WTC11 (cell line): Measurements from ENCODE around the gene SNX9. TPM values are rescaled to one million over a fixed set of nuclear protein-coding genes. Genes with fewer than 3 reads are reported as not detected.

Experiments
- ATAC-seq: fragments of 200-7000 bp; cut with Tn5 transposase; 2 replicates; pipeline ENCODE4 v1.10.0; 2021; ENCODE audit warnings: mild to moderate bottlenecking, moderate library complexity
- CTCF ChIA-PET: fragments of 300-600 bp; sonication (Branson Sonifier 250); formaldehyde crosslinking; loops from one replicate; lab custom pipeline; 2021; ENCODE audit warnings: antibody characterized with exemption; lab: Charles Lee
- POLR2A ChIA-PET: fragments of 350-600 bp; sonication (Branson Sonifier 250); formaldehyde crosslinking; loops from one replicate; lab custom pipeline; 2021; ENCODE audit warnings: antibody characterized with exemption; lab: Charles Lee
- DNase-seq: peaks from one replicate; pipeline ENCODE4 v3.0.0; 2021; ENCODE audit warnings: low spot score
- H3K27ac Mint-ChIP-seq: 2 replicates; pipeline ENCODE4 v1.8.0; 2021; ENCODE audit warnings: mixed read lengths
- H3K27me3 Mint-ChIP-seq: 2 replicates; pipeline ENCODE4 v1.8.0; 2021; ENCODE audit warnings: low read depth, mild to moderate bottlenecking, moderate library complexity, mixed read lengths
- H3K36me3 Mint-ChIP-seq: 2 replicates; pipeline ENCODE4 v1.8.0; 2021; ENCODE audit warnings: mixed read lengths
- H3K4me1 Mint-ChIP-seq: 2 replicates; pipeline ENCODE4 v1.8.0; 2022; ENCODE audit warnings: mixed read lengths
- H3K4me3 Mint-ChIP-seq: 2 replicates; pipeline ENCODE4 v1.8.0; 2021; ENCODE audit warnings: mild to moderate bottlenecking, moderate library complexity, mixed read lengths
- H3K9me3 Mint-ChIP-seq: 2 replicates; pipeline ENCODE4 v1.8.0; 2021; ENCODE audit warnings: mixed read lengths
- EMX1 ChIP-seq: fragments of 250-450 bp; sonication (Bioruptor Pico); IDR thresholded peaks from 2 replicates; pipeline ENCODE4 v1.8.0; 2021; ENCODE audit warnings: mild to moderate bottlenecking
- JAZF1 ChIP-seq: fragments of 250-450 bp; sonication (Bioruptor Pico); IDR thresholded peaks from 2 replicates; pipeline ENCODE4 v1.9.0; 2021; ENCODE audit warnings: moderate library complexity, mild to moderate bottlenecking, inconsistent platforms
- NFYB ChIP-seq: sonication (generic); formaldehyde crosslinking; conservative IDR thresholded peaks from 2 replicates; pipeline ENCODE4 v1.8.0; 2022; ENCODE audit warnings: low read depth, missing genetic modification reagents
- RELA ChIP-seq: sonication (generic); formaldehyde crosslinking; IDR thresholded peaks from 2 replicates; pipeline ENCODE4 v1.8.1; 2022; ENCODE audit warnings: missing genetic modification reagents, mild to moderate bottlenecking, borderline replicate concordance
- RORB ChIP-seq: fragments of 250-450 bp; sonication (Bioruptor Pico); IDR thresholded peaks from 2 replicates; pipeline ENCODE4 v1.9.0; 2021; ENCODE audit warnings: mild to moderate bottlenecking
- SMAD3 ChIP-seq: sonication (generic); formaldehyde crosslinking; IDR thresholded peaks from 2 replicates; pipeline ENCODE4 v1.8.0; 2022; ENCODE audit warnings: missing genetic modification reagents, mild to moderate bottlenecking, borderline replicate concordance
- TCF7 ChIP-seq: sonication (generic); formaldehyde crosslinking; IDR thresholded peaks from 2 replicates; pipeline ENCODE4 v1.8.0; 2022; ENCODE audit warnings: mild to moderate bottlenecking, low read depth, missing genetic modification reagents, moderate library complexity
- TEAD1 ChIP-seq: sonication (generic); formaldehyde crosslinking; IDR thresholded peaks from 2 replicates; pipeline ENCODE4 v1.8.0; 2022; ENCODE audit warnings: mild to moderate bottlenecking, missing genetic modification reagents
- ZBTB21 ChIP-seq: sonication (generic); formaldehyde crosslinking; IDR thresholded peaks from 2 replicates; pipeline ENCODE4 v1.8.1; 2023; ENCODE audit warnings: mild to moderate bottlenecking, missing genetic modification reagents, borderline replicate concordance
- total RNA-seq: library from RNA; stranded (reverse); gene quantifications from 3 replicates; pipeline ENCODE4 v1.2.3, GENCODE V29; 2021
- TF ChIP-seq, protein P1 (sequence below): sonication (generic); formaldehyde crosslinking; IDR thresholded peaks from 2 replicates; pipeline ENCODE4 v1.8.0; 2023; ENCODE audit warnings: mild to moderate bottlenecking, missing genetic modification reagents
- TF ChIP-seq, protein P2 (sequence below): sonication (generic); formaldehyde crosslinking; IDR thresholded peaks from 2 replicates; pipeline ENCODE4 v1.8.1; 2022; ENCODE audit warnings: mild to moderate bottlenecking, moderate library complexity, missing genetic modification reagents
- TF ChIP-seq, protein P3 (sequence below): sonication (generic); formaldehyde crosslinking; IDR thresholded peaks from 2 replicates; pipeline ENCODE4 v1.8.1; 2022; ENCODE audit warnings: mild to moderate bottlenecking, missing genetic modification reagents, moderate library complexity, borderline replicate concordance
- TF ChIP-seq, protein P4 (sequence below): sonication (generic); formaldehyde crosslinking; IDR thresholded peaks from 2 replicates; pipeline ENCODE4 v1.8.1; 2023; ENCODE audit warnings: mild to moderate bottlenecking, moderate library complexity, missing genetic modification reagents
- TF ChIP-seq, protein P5 (sequence below): fragments of 250-450 bp; sonication (Bioruptor Pico); IDR thresholded peaks from 2 replicates; pipeline ENCODE4 v1.9.0; 2021; ENCODE audit warnings: moderate library complexity, mild to moderate bottlenecking, inconsistent platforms, borderline replicate concordance
- TF ChIP-seq, protein P6 (sequence below): sonication (generic); formaldehyde crosslinking; IDR thresholded peaks from 2 replicates; pipeline ENCODE4 v1.8.1; 2023; ENCODE audit warnings: mild to moderate bottlenecking, missing genetic modification reagents, borderline replicate concordance
- TF ChIP-seq, protein P7 (sequence below): sonication (generic); formaldehyde crosslinking; IDR thresholded peaks from 2 replicates; pipeline ENCODE4 v1.8.1; 2022; ENCODE audit warnings: low read depth, missing genetic modification reagents, borderline replicate concordance

Gene SNX9
- total RNA-seq, 1 experiment from 2014 or later = 35.0 TPM

DNA sequence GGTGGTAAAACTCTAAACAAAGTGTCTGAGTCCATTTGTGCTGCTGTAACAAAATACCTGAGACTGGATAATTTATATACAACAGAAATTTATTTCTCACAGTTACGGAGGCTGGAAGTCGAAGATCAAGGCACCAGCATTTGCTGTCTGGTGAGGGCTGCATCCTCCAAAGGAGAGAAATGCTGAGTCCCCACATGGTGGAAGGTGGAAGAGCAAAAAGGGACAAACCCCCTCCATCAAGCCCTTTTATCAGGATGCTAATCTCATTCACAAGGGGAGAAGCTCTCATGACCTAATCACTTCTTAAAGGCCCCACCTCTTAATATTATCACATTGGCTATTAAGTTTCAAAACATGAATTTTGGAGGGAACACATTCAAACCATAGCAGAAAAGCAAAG lies 102.7 kb downstream of the SNX9 start:
- Mint-ChIP-seq H3K9me3 (peaks cover 5% of the 10 kb centered on the region; the same call in 1 of the 2 replicates), H3K27me3 (no peaks in the 10 kb centered on the region), H3K27ac (peak overlapping the region; percentile 32), H3K36me3 (peaks cover 73% of the 10 kb centered on the region), H3K4me3 (no peak overlapping the region), H3K4me1 (peaks cover 16% of the 10 kb centered on the region)
- POLR2A ChIA-PET = no interaction called here
- DNase-seq = no peak
- TF ChIP-seq RELA = no peak
- no peak for TF ChIP-seq EMX1 (CRISPR knock-in tag)
- TF ChIP-seq TCF7 = no peak
- TF ChIP-seq, protein P1, sequence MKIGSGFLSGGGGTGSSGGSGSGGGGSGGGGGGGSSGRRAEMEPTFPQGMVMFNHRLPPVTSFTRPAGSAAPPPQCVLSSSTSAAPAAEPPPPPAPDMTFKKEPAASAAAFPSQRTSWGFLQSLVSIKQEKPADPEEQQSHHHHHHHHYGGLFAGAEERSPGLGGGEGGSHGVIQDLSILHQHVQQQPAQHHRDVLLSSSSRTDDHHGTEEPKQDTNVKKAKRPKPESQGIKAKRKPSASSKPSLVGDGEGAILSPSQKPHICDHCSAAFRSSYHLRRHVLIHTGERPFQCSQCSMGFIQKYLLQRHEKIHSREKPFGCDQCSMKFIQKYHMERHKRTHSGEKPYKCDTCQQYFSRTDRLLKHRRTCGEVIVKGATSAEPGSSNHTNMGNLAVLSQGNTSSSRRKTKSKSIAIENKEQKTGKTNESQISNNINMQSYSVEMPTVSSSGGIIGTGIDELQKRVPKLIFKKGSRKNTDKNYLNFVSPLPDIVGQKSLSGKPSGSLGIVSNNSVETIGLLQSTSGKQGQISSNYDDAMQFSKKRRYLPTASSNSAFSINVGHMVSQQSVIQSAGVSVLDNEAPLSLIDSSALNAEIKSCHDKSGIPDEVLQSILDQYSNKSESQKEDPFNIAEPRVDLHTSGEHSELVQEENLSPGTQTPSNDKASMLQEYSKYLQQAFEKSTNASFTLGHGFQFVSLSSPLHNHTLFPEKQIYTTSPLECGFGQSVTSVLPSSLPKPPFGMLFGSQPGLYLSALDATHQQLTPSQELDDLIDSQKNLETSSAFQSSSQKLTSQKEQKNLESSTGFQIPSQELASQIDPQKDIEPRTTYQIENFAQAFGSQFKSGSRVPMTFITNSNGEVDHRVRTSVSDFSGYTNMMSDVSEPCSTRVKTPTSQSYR = no peak
- TF ChIP-seq, protein P2, sequence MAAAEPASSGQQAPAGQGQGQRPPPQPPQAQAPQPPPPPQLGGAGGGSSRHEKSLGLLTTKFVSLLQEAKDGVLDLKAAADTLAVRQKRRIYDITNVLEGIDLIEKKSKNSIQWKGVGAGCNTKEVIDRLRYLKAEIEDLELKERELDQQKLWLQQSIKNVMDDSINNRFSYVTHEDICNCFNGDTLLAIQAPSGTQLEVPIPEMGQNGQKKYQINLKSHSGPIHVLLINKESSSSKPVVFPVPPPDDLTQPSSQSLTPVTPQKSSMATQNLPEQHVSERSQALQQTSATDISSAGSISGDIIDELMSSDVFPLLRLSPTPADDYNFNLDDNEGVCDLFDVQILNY (CRISPR knock-in tag) = no peak
- no peak for TF ChIP-seq RORB (CRISPR knock-in tag)
- TF ChIP-seq, protein P3, sequence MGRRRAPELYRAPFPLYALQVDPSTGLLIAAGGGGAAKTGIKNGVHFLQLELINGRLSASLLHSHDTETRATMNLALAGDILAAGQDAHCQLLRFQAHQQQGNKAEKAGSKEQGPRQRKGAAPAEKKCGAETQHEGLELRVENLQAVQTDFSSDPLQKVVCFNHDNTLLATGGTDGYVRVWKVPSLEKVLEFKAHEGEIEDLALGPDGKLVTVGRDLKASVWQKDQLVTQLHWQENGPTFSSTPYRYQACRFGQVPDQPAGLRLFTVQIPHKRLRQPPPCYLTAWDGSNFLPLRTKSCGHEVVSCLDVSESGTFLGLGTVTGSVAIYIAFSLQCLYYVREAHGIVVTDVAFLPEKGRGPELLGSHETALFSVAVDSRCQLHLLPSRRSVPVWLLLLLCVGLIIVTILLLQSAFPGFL = no peak
- TF ChIP-seq NFYB (CRISPR knock-in tag) = no peak
- TF ChIP-seq, protein P4, sequence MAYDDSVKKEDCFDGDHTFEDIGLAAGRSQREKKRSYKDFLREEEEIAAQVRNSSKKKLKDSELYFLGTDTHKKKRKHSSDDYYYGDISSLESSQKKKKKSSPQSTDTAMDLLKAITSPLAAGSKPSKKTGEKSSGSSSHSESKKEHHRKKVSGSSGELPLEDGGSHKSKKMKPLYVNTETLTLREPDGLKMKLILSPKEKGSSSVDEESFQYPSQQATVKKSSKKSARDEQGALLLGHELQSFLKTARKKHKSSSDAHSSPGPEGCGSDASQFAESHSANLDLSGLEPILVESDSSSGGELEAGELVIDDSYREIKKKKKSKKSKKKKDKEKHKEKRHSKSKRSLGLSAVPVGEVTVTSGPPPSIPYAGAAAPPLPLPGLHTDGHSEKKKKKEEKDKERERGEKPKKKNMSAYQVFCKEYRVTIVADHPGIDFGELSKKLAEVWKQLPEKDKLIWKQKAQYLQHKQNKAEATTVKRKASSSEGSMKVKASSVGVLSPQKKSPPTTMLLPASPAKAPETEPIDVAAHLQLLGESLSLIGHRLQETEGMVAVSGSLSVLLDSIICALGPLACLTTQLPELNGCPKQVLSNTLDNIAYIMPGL (CRISPR knock-in tag) = no peak
- TF ChIP-seq ZBTB21 (CRISPR knock-in tag) = no peak
- TF ChIP-seq, protein P5, sequence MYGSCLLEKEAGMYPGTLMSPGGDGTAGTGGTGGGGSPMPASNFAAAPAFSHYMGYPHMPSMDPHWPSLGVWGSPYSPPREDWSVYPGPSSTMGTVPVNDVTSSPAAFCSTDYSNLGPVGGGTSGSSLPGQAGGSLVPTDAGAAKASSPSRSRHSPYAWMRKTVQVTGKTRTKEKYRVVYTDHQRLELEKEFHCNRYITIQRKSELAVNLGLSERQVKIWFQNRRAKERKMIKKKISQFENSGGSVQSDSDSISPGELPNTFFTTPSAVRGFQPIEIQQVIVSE (CRISPR knock-in tag) = no peak
- TF ChIP-seq, protein P6, sequence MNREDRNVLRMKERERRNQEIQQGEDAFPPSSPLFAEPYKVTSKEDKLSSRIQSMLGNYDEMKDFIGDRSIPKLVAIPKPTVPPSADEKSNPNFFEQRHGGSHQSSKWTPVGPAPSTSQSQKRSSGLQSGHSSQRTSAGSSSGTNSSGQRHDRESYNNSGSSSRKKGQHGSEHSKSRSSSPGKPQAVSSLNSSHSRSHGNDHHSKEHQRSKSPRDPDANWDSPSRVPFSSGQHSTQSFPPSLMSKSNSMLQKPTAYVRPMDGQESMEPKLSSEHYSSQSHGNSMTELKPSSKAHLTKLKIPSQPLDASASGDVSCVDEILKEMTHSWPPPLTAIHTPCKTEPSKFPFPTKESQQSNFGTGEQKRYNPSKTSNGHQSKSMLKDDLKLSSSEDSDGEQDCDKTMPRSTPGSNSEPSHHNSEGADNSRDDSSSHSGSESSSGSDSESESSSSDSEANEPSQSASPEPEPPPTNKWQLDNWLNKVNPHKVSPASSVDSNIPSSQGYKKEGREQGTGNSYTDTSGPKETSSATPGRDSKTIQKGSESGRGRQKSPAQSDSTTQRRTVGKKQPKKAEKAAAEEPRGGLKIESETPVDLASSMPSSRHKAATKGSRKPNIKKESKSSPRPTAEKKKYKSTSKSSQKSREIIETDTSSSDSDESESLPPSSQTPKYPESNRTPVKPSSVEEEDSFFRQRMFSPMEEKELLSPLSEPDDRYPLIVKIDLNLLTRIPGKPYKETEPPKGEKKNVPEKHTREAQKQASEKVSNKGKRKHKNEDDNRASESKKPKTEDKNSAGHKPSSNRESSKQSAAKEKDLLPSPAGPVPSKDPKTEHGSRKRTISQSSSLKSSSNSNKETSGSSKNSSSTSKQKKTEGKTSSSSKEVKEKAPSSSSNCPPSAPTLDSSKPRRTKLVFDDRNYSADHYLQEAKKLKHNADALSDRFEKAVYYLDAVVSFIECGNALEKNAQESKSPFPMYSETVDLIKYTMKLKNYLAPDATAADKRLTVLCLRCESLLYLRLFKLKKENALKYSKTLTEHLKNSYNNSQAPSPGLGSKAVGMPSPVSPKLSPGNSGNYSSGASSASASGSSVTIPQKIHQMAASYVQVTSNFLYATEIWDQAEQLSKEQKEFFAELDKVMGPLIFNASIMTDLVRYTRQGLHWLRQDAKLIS (CRISPR knock-in tag) = no peak
- TF ChIP-seq SMAD3 = no peak
- TF ChIP-seq, protein P7, sequence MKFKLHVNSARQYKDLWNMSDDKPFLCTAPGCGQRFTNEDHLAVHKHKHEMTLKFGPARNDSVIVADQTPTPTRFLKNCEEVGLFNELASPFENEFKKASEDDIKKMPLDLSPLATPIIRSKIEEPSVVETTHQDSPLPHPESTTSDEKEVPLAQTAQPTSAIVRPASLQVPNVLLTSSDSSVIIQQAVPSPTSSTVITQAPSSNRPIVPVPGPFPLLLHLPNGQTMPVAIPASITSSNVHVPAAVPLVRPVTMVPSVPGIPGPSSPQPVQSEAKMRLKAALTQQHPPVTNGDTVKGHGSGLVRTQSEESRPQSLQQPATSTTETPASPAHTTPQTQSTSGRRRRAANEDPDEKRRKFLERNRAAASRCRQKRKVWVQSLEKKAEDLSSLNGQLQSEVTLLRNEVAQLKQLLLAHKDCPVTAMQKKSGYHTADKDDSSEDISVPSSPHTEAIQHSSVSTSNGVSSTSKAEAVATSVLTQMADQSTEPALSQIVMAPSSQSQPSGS (CRISPR knock-in tag) = no peak
- TF ChIP-seq JAZF1 (CRISPR knock-in tag) = no peak
- no peak for TF ChIP-seq TEAD1 (CRISPR knock-in tag)
- TF ChIP-seq, all 79 proteins: peak for 0
- ATAC-seq = peak; percentile 60; the same call in 1 of the 2 replicates
- CTCF ChIA-PET = interaction anchor here (0.9 to 1.0 kb wide), 2 partner anchors 21 to 144 kb away, joined by 3 read pairs; no protein-coding TSS in a partner anchor
